Activated CD4-positive, CD25-positive, alpha-beta regulatory T cell (primary cell): ENCODE data around the gene MYOM3.

ENCODE experiments used
- DNase-seq, 4 experiments: peaks; one replicate each; lab custom pipeline; 2025; lab: John Stamatoyannopoulos, UW

The MYOM3 gene

GRCh38 chr1:24114753-24115152 lies 2.8 kb upstream of the MYOM3 start:
- DNase-seq: no peak

GRCh38 chr1:24113641-24114033 lies 1.7 kb upstream of the MYOM3 start:
- no peak for DNase-seq

DNA sequence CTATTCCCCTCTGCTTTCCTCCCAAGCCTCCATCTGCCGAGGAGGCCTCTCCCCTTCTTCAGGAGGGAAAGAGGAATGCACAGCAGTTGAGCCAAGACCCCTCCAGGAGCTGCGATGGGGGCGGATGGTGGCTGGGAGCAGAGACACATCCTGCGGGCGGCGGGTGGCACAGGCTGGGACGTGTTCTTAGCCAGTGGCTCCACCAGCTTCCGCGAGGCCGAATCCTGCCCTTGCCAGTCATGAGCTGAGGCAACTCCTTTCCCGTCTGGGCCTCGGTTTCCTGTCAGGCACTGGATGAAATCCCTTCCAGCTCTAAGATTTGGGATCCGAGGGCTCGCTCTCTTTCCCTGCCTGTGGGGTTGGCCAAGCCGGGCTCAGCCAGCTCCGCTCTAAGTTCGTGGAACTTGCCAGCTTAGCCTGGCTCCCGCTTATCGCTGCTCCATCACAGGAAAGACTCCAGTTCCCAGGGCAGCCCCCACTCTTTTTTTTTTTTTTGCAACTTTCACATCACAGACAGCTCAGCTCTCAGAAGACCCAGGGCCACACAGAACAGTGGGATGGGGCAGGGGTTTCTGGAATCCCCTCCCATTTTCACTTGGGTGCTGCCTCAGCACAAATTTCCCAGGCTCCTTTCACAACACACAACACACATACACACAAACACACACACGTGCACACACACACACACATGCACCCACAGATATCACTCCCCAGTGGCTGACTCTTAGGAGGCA lies 506 bp downstream of the MYOM3 start:
- DNase-seq: no peak

GRCh38 chr1:24110642-24111261 lies 1.2 kb downstream of the MYOM3 start:
- DNase-seq: no peak

DNA sequence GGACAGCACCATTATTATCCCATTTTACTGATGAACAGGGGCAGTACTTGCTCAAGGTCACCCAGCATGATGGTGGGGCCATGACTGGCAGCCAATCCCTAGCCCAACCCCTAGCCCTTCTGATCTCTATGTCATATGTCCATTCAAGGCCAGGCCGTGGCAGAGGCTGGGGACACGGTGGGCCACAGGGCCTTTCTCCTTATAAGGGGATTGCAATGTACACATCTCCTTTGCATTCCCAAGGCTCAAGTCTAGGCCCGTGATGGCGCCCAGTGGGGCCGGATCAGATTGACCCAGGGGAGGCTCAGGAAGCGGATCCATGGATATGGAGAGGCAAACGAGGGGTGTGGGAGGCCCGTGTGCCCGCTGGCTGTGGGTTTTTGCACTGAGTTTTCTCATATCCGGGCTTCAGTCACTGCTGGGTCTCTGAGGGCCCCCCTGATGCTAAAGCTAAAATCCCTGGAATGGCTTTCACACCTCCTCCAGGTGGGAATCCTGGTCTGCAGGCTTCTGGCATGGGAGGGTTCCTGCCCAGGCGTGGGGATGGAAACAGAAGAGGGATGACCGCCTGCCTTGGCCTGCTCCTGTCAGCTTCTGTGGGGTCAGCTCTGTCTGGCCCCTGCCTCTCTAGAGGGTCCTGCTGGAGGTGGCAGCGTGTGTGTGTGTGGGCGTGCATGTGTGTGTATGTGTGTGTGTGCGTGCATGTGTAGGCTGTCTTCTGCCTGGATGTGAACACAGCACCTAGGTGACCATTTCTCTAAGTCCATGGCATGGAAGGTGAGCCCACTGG lies 2.1 kb downstream of the MYOM3 start:
- DNase-seq: no peak

DNA sequence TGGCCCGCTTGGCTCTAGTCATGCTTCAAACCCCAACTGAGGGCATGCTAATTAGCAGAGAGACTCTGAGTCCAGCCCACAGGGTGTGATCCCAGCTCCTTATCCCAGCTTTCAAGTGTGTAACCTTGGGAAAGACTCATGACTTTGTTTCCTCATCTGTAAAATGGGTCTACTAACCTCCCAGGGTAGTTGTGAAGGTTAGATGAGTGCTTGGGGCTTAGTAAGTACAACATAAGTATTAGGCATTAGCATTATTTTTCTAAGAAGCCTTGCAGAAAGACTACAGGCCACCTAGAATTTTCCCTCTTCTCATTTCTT lies 2.8 kb downstream of the MYOM3 start:
- no peak for DNase-seq

GRCh38 chr1:24108334-24109165 lies 3.4 kb downstream of the MYOM3 start:
- no peak for DNase-seq

- DNase-seq: no peak
Measured at GRCh38 chr1:24107462-24108138, 4.3 kb downstream of the MYOM3 start.

DNA sequence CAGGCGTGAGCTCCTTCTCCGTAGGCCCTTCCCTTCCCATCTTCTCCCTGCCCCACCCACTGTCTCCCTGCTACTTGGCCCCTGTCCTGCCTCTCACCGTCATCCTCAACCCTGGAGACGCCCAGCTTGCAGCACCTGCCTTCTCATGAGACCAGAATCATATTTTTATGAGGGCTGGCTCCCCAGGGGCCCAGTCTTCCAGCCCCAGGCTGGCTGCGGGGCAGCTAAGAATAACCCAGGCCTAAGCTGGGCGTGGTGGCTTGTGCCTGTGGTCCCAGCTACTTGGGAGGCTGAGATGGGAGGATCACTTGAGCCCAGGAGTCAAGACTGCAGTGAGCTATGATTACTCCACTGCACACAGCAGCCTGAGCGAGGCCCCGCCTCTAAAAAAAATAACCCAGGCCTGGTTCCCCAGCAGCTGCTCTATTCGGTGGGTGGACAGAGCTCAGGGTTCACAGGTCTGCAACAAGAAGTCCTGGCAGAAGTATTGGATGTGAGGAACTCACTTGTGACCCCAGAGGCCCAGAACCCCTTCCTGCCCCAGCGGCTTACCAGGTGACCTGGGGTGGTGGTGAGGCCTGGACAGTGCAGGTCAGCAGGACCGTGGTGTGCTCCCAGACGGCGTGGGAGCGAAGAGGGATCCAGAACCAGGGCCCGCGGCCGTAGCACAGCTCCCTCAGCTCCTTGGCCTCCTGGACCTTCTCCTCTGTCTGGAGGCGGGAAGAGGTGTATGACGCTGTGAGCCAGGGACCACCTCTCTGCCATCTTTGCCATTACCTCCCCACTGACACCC lies 6.4 kb downstream of the MYOM3 start:
- no peak for DNase-seq

DNA sequence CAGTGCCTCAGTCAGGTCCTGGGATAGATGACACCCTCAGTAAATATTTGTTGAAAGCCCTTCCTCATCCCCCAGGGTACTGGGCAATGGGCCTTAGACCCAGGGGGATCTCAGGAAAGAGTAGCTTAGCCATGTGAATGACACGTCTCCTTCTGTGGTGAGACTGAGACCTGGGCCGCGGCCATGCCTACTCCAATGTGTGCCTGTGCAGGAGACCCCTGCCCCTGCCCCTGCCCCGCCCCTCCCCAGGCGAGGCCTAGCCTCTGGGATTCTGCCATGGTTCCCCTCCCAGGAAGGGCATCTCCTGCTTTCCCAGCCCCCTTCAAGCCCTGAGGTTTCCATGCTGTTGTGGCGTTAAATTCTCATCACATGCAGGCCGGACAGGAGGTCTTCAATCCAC lies 7.1 kb downstream of the MYOM3 start:
- DNase-seq: no peak

DNA sequence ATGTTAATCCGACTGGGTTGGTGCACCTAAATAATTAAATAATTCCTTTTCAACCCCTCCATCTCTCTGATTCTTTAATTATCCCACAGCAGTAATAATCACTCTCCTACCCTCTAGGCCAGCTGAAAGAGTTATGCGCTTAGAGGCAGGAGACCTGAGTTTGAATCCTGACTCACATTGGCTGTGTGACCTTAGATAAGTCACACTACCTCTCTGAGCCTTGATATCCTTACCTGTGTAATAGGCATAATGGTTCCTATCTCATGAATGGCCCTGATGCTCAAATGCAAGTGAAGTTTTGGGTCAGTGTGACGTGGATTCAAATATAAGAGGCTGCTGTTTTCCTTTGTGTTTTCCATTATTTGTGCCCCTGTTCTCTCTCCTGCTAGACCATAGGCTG lies 8.1 kb downstream of the MYOM3 start:
- no peak for DNase-seq

DNA sequence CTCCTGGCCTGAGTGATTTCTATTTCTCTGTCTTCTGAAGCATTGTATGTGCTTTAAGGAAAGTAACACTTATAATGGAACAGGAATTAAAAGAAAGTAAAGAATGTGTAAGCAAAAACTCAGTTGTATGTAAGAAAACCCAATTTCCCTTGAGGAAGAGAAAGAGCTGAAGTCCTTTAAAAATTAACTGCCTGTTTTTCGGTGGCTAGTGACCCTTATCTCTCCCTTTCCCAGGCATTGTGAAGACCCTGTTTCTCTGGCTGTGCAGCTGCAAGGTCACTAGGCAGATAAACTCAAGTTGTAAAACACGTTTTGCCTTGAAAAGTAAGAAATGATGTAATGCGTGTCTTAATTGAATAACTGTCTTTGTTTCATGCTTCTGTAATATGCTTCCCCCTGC lies 8.5 kb downstream of the MYOM3 start:
- no peak for DNase-seq

DNA sequence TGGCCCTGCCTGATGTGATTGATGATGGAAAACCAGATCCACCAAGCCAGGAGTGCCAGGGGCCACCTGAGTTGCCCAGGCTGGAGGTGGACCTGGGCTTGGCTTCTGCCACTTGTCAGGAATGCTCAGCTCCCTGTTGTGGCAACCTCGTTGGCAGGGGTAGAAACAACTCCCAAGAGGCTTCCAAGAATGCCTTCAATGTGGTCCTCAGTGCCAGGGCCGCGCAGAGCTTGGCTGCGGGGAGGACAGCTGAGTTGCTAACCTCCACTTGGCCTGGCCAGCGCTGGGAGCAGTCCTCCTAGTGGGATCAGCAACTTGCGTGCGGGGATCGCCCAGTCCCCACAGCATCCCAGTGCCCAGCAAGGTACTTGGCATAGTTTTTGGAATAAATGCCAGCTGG lies 9.0 kb downstream of the MYOM3 start:
- no peak for DNase-seq

GRCh38 chr1:24101796-24102586 lies 9.9 kb downstream of the MYOM3 start:
- no peak for DNase-seq

- DNase-seq: no peak
Measured at GRCh38 chr1:24100945-24101737, 10.8 kb downstream of the MYOM3 start.

- DNase-seq: no peak
Measured at GRCh38 chr1:24098943-24099638, 12.8 kb downstream of the MYOM3 start.

DNA sequence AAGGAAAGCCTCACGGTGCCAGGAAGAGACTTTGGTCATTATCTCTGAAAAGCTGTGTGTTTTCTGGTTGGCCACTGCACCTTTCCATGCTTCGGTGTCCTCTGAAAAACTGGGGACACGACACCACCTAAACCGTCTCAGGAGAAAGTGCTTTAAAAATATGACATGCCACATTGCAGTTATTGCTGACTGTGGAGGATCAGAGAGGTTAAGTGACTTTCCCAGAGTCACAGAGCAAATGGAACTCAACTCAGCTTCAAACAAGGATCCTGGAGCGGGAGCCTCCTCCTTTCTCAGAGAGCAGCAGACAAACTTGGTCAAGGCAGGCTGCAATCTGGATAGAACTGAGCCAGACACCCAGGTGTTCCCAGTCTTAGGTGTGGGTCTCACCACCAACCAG lies 13.8 kb downstream of the MYOM3 start:
- DNase-seq: no peak

GRCh38 chr1:24097663-24098062 lies 14.3 kb downstream of the MYOM3 start:
- no peak for DNase-seq

DNA sequence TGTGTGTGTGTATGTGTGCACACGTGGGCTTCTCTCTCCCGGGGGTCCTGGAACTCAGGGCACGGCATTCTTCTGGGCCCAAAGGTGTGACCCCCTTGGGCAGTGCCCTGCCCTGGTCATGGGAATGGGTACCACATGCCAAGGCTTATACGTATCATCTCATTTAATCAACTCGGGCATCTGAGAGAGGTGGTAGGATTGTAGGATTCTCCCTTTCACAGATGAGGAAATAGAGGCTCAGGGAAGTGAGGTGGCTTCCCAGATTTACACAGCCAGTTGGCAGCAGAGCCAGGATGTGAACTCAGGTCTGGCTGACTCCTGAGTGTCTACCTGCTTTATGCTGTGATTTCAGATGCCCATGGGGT lies 15.2 kb downstream of the MYOM3 start:
- no peak for DNase-seq
